GM21515 (cell line): Measurements from ENCODE around the gene TAAR5.
"Not testable (repeated sequence)": the region's sequence is repeated elsewhere in the genome, so short reads cannot be mapped to it uniquely, and the experiment has no call there.

Source experiments
- ATAC-seq: cut with Tn5 transposase; IDR thresholded peaks from one replicate; pipeline ENCODE4 v1.9.1; 2021; ENCODE audit not compliant: unreplicated experiment

Gene TAAR5

GRCh38 chr6:132571774-132572173 is 17.8 kb downstream of the TAAR5 start:
- ATAC-seq = no peak

DNA sequence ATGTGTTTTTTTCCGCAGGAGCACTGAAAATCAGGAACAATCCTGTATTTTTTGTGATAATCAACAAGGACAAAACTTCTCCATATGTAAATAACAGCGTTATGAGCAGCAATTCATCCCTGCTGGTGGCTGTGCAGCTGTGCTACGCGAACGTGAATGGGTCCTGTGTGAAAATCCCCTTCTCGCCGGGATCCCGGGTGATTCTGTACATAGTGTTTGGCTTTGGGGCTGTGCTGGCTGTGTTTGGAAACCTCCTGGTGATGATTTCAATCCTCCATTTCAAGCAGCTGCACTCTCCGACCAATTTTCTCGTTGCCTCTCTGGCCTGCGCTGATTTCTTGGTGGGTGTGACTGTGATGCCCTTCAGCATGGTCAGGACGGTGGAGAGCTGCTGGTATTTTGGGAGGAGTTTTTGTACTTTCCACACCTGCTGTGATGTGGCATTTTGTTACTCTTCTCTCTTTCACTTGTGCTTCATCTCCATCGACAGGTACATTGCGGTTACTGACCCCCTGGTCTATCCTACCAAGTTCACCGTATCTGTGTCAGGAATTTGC is 19.2 kb downstream of the TAAR5 start, which contains the start of gene TAAR6:
TSS of gene TAAR6 (plus strand) at position 102 of the 557 bp plus-strand sequence. CDS start at position 102, 0 bp downstream.
- no peak for ATAC-seq

- ATAC-seq = no peak
These were observed 20.4 kb downstream of the TAAR5 start for GRCh38 chr6:132569170-132569569.

GRCh38 chr6:132568611-132569010 is 20.9 kb downstream of the TAAR5 start:
- no peak for ATAC-seq

GRCh38 chr6:132567566-132567965 is 22.0 kb downstream of the TAAR5 start:
- no peak for ATAC-seq

GRCh38 chr6:132566404-132566803 is 23.1 kb downstream of the TAAR5 start:
- ATAC-seq = no peak

- ATAC-seq = not testable (repeated sequence)
These were observed 29.5 kb downstream of the TAAR5 start for GRCh38 chr6:132560087-132560486.

DNA sequence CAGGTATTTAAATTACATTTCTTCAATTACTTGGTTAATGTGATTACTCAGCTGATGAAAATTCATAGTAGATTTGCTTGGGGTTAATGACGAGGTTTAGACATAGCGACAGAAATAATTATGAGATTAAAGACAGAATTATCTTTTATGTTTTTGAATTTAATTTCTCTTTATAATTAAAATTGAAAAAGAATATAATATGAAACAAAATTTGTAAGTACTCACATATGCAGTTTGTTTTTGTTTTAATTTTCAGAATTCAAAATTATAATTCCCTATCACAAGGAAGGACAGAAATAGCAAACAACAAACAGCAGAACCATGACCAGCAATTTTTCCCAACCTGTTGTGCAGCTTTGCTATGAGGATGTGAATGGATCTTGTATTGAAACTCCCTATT is 37.2 kb downstream of the TAAR5 start, which contains the start of gene TAAR8:
TSS of gene TAAR8 (plus strand) at position 301 of the 400 bp plus-strand sequence. CDS start at position 322, 21 bp downstream.
- no peak for ATAC-seq

DNA sequence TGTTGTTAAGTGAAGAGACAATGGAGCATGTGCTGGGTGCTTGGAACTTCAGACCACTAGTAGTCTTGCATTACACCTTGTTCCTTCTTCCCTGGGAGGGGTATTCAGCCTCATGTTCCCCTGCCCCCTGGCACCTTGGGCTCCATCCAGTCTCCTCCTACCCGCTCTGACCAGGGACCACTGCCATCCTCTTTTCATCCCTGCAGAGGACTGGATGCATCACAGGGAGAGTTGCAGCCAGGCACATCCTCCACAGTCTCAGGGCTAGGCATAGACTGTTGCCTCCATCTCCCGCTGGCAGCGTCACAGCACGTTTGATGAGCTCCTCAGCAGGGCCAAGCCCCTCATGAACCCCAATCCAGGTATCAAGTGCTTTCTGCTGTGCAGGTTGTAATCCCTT is 38.3 kb downstream of the TAAR5 start:
- ATAC-seq = no peak

DNA sequence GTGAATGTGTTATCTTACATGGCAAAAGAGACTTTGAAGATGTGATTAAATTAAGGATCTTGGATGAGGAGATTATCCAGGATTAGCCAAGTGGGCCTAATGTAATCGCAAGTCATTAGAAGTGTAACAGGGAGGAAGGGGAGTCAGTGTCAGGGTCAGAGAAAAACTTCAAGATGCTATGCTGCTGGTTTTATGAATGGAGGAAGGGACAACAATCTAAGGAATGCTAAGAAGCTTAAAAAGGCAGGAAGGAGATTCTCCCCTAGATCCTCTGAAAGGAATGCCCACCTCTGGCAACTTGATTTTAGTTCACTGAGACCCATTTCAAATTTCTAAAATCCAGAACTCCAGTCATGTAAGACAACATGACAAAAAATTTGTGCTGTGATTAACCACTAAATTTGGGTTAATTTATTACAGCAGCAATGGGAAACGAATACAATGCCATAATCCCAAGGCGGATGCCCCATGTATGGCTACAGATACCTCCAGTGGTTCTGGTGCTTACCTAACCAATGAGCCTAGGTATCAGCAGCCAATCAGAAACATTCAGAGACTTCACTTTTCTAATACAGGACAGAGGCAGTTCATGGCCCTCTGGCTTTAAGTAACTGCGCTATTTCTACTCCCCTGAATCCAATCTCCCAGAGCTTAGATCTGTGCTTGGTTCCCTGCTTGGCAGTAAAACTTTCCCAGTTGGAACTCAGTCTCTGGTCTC is 40.6 kb downstream of the TAAR5 start:
- ATAC-seq = no peak

DNA sequence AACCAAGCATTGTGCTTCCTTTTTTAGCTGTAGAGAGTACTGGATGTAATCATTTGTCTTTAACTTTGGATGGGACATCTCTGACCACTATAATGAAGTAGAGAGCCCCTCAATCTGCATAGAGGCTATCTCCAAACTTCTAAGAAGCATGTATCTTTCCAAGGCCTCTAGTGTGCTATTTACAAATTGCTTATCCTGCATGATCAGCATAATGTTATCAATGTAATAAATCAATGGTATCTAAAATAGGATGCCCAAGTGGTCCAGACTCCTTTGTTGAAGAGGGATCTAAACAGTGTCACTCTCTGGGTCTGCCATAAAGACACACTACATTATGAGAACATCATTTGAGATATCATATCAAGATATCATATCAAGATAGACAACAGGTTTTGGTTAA is 44.7 kb downstream of the TAAR5 start:
- ATAC-seq = no peak
